Spleen (tissue), 7 donors: Measurements from ENCODE around the gene WDFY4.

Source experiments
- POLR2A ChIP-seq, 3 donors: fragments of 450-650 bp; IDR thresholded peaks; one replicate each; pipeline ENCODE4 v1.5.1; 2017; ENCODE audit warnings: antibody characterized with exemption in 3 of 3, mild to moderate bottlenecking in 1 of 3
- TF ChIP-seq, protein P1 (sequence below), 11 experiments: fragments of 200-600 bp in 7 of 11; fragments of 450-650 bp in 4 of 11; sonication (generic) in 4 of 11; IDR thresholded peaks in 8 of 11; conservative IDR thresholded peaks in 3 of 11; 1 replicate in 7 of 11; 2 replicates in 4 of 11; pipeline versions ENCODE4 v1.4.0 to v1.8.0; 2016 to 2021; ENCODE audit warnings: antibody characterized with exemption in 11 of 11, inconsistent platforms in 4 of 11, mild to moderate bottlenecking in 1 of 11
- donor health status: DM: no; HTN: no; CAD: no; lungs with moderate emphysema.
- donor health status: DM: no; HTN: no; CAD: no.
- donor health status: DM: no; HTN: no; CAD: no.

DNA sequence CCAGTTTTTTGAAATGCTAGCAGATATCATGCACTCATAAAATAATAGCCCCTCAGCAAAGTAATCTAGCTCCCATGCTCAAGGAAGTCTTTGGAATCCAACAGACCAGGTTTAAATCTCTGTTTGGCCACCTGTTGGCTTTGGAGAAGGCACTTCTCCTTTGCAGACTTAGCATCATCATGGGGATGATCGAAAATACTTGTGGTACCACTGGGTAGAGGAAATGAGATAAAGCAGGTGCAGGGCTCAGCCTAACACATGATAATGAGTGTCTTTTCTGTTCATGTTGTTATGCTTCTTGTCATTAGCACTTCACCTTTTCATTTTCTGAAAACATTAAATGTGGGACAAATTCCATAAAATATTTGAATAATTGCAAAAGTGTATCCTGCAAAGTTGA, 187.6 kb downstream of the WDFY4 start:
- TF ChIP-seq POLR2A (IDR thresholded peaks at IDR 0.05), result no peak
- TF ChIP-seq, protein P1, sequence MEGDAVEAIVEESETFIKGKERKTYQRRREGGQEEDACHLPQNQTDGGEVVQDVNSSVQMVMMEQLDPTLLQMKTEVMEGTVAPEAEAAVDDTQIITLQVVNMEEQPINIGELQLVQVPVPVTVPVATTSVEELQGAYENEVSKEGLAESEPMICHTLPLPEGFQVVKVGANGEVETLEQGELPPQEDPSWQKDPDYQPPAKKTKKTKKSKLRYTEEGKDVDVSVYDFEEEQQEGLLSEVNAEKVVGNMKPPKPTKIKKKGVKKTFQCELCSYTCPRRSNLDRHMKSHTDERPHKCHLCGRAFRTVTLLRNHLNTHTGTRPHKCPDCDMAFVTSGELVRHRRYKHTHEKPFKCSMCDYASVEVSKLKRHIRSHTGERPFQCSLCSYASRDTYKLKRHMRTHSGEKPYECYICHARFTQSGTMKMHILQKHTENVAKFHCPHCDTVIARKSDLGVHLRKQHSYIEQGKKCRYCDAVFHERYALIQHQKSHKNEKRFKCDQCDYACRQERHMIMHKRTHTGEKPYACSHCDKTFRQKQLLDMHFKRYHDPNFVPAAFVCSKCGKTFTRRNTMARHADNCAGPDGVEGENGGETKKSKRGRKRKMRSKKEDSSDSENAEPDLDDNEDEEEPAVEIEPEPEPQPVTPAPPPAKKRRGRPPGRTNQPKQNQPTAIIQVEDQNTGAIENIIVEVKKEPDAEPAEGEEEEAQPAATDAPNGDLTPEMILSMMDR (IDR thresholded peaks at IDR 0.05 in 8 of 11, conservative IDR thresholded peaks at IDR 0.05 in 3 of 11), result no peak
